G401.6 (cell line): ENCODE measurements around the gene DOCK9.

Experiments
- FAIRE-seq: peaks from 2 replicates; lab custom pipeline; 2012; peaks lifted over from hg19 to GRCh38; lab: Jason Lieb, UNC

DOCK9 gene

GRCh38 chr13:98794498-98794897 lies 183.4 kb downstream of the DOCK9 start:
- no peak for FAIRE-seq

GRCh38 chr13:98792785-98793495 lies 184.9 kb downstream of the DOCK9 start:
- FAIRE-seq = no peak

GRCh38 chr13:98792321-98792720 lies 185.5 kb downstream of the DOCK9 start:
- no peak for FAIRE-seq

- FAIRE-seq = no peak
Observed at GRCh38 chr13:98791611-98792010, 186.3 kb downstream of the DOCK9 start.

- FAIRE-seq = no peak
Observed at GRCh38 chr13:98787996-98788395, 189.9 kb downstream of the DOCK9 start.

- no peak for FAIRE-seq
Observed at GRCh38 chr13:98787173-98787572, 190.7 kb downstream of the DOCK9 start.

GRCh38 chr13:98786023-98786422 lies 191.8 kb downstream of the DOCK9 start:
- FAIRE-seq = no peak

GRCh38 chr13:98785405-98785804 lies 192.5 kb downstream of the DOCK9 start:
- FAIRE-seq = no peak

- FAIRE-seq = no peak
Observed at GRCh38 chr13:98784666-98785065, 193.2 kb downstream of the DOCK9 start.

GRCh38 chr13:98783856-98784478 lies 193.9 kb downstream of the DOCK9 start:
- FAIRE-seq = no peak

- no peak for FAIRE-seq
Observed at GRCh38 chr13:98782654-98783053, 195.2 kb downstream of the DOCK9 start.

GRCh38 chr13:98781905-98782304 lies 196.0 kb downstream of the DOCK9 start:
- FAIRE-seq = no peak

- FAIRE-seq = no peak
Observed at GRCh38 chr13:98781470-98781869, 196.4 kb downstream of the DOCK9 start.

GRCh38 chr13:98781045-98781444 lies 196.8 kb downstream of the DOCK9 start:
- no peak for FAIRE-seq

- no peak for FAIRE-seq
Observed at GRCh38 chr13:98780451-98780850, 197.4 kb downstream of the DOCK9 start.

- FAIRE-seq = no peak
Observed at GRCh38 chr13:98779695-98780094, 198.2 kb downstream of the DOCK9 start.

GRCh38 chr13:98778749-98779148 lies 199.1 kb downstream of the DOCK9 start:
- FAIRE-seq = no peak

- FAIRE-seq = no peak
Observed at GRCh38 chr13:98776644-98777043, 201.2 kb downstream of the DOCK9 start.

GRCh38 chr13:98775844-98776598 lies 201.8 kb downstream of the DOCK9 start:
- no peak for FAIRE-seq

- FAIRE-seq = no peak
Observed at GRCh38 chr13:98775386-98775785, 202.5 kb downstream of the DOCK9 start.

GRCh38 chr13:98774776-98775175 lies 203.1 kb downstream of the DOCK9 start:
- no peak for FAIRE-seq

- no peak for FAIRE-seq
Observed at GRCh38 chr13:98773921-98774320, 203.9 kb downstream of the DOCK9 start.

GRCh38 chr13:98772794-98773452 lies 204.9 kb downstream of the DOCK9 start:
- FAIRE-seq = no peak
